Muscle of arm (tissue), 12 donors: Measurements from ENCODE around the gene MARCKSL1. TPM values are rescaled to one million over a fixed set of nuclear protein-coding genes. Genes with fewer than 3 reads are reported as not detected.
"Not testable (repeated sequence)": the region's sequence is repeated elsewhere in the genome, so short reads cannot be mapped to it uniquely, and the experiment has no call there.

Source experiments
- DNase-seq: peaks from one replicate; pipeline ENCODE4 v3.0.0-alpha.2; 2013
- polyA plus RNA-seq, 12 donors: library from polyadenylated mRNA; unstranded; fragments of 120-200 nt; gene quantifications; one replicate each; pipeline ENCODE4 v1.2.1, GENCODE V29; 2013; ENCODE audit not compliant: insufficient read length in 12 of 12

Gene MARCKSL1
- polyA plus RNA-seq, 12 donors, result 125 to 326 (median 152) TPM; not detected in 1

DNA sequence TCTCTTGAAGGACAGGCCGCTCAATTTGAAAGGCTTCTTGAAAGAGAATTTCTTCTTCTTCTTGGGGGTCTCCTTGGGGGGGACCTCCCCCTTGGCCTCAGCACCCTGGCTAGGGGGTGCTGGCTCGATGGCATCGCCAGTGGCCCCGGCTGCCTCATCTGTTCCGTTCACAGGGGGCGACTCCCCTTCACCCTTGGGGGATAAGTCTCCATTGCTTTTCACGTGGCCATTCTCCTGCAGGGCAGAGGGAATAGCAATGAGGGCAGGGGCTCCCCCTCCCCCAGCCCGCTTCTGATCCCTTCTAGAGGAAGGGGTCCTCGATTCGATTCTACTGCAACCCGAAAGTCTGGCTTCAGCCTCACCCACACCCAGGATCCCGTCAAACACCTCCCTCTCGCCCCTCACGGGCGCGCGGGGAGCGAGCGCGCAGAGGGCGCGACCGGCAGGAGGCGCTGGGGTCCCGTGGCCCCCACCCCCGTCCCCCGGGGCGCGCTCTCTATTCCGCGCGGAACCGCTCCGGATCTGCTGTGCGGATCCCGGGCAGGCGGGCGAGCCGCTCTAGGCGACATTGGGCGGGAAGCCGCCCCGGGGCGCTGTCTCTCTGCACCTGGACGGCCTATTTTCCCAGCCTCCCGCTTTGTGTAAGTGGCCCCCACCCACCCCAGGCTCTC lies 1.0 kb downstream of the MARCKSL1 start:
- no peak for DNase-seq

DNA sequence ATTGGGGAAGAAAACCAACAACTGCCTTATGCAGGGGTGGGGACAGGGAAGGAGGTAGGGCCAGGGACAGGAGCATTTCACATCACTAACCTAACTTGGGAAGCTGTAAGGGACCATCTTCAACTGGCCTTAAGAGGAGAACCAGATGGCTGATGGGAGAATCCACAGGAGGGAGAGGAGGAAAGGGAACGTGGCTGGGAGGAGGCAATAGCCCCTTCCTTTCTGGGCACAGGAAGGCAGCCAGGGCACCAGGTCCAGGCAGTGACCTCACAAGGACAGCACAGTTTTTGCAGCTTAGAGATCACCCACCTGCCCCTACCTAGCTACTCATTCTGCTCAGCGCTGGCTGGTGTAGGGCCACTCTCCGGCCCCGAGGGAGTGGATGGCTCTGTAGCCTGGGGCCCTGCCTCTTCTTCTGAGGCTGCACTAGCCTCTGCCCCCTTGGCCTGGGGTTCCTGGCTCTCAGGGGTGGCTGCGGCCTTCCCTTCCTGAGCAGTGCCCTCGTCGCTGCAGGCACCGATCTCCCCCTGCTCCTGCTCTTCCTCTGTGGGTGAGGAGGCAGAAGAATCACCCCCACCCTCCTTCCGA lies 1.7 kb downstream of the MARCKSL1 start:
- DNase-seq, result no peak

GRCh38 chr1:32333251-32333963 lies 2.6 kb downstream of the MARCKSL1 start:
- no peak for DNase-seq

DNA sequence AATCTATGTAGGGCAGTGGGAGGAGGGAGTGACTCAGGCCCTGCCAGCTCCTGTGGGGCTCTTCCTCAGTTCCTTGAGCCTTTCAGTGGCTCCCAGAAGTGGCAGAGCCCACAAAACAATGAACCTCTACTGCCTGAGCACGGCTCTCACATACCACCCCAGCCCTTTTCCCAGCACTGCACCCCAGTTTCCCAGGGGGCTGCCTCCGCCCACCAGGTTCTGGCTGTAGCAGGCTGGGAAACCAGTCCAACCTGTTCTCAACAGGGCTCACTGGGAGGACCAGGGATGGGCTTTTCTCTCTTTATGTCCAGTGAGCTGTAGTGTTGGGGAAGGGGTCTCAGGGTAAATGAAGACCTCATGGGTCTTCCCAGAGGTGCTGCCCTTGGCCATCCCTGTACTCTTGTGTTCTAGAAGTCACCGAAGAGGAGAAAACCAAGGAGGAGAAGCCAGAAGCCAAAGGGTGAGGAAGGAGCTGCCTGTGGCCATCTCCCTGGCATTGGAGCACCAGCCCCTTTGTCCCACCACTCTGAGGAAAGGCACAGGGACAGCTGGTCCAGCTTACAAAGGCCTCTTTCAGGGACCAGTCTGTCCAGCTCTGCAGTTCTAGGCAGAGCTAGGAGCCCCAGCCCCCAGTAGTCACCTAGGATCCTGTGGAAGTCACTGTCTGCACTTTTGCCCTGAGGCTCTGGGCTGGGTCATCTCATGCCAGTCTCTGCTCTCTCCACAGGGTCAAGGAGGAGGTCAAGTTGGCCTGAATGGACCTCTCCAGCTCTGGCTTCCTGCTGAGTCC lies 3.5 kb downstream of the MARCKSL1 start:
- no peak for DNase-seq

DNA sequence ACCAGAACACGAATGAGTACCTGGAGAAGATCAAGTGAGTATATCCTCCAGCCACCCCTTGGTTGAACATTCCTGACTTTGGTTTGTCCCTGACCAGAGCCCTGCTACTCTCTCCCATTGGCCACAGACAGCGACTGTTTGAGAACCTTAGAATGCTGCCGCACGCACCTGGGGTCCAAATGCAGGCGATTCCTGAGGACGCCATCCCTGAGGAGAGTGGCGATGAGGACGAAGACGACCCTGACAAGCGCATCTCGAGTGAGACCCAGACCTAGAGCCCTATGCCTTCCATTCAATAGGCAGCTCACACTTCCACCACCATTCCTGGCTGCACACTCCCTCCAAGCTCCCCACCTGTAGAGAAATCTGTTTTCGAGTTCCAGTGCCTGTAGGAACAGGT lies 4.5 kb downstream of the MARCKSL1 start:
- DNase-seq, result no peak

- no peak for DNase-seq
These were observed 5.4 kb downstream of the MARCKSL1 start for GRCh38 chr1:32330558-32331151.

DNA sequence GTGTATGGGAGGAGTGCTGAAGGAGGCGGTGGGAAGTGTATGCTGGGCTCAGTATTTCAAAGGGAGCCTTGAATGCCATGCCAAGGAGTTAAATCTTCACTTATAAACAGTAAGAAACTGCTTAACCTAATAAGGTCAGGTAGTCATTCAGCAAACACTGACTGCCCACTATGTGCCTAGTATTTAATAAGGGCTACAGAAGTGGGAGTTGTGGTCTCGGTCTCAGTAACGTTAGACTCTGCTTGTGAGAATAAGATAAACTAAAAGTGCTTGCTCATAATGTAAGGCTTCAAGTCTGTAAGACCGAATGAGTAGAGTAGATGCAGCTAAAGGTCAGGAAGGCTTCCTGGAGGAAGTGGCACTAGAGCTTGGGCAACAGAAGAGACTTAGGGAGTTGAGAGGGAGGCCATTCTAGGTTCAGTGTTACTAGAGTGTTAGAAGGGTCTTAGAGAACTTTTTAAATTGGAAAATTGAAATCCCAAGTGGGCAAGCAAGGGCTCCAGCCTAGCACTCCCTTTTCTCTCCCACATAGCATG lies 6.0 kb downstream of the MARCKSL1 start:
- DNase-seq, result no peak

DNA sequence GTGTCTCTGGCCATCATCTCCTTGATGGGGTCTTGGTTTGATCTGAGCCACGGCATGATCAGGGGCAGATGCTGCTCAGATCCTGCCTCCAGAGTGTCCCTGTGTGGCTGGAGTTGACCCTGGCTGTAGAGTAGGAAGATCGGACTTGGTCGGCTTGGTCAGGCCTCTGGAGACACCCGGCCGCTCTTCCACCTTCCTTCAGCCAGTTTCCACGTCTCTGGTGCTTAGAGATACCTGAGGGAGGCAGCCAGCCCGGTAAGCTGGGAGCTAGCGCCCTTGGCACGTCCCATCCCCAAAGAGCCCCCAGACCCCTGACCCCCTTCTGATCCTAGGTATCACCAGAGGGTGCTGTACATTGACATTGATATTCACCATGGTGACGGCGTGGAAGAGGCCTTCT lies 8.8 kb downstream of the MARCKSL1 start:
- DNase-seq, result no peak

- no peak for DNase-seq
These were observed 14.2 kb downstream of the MARCKSL1 start for GRCh38 chr1:32321712-32322291.

DNA sequence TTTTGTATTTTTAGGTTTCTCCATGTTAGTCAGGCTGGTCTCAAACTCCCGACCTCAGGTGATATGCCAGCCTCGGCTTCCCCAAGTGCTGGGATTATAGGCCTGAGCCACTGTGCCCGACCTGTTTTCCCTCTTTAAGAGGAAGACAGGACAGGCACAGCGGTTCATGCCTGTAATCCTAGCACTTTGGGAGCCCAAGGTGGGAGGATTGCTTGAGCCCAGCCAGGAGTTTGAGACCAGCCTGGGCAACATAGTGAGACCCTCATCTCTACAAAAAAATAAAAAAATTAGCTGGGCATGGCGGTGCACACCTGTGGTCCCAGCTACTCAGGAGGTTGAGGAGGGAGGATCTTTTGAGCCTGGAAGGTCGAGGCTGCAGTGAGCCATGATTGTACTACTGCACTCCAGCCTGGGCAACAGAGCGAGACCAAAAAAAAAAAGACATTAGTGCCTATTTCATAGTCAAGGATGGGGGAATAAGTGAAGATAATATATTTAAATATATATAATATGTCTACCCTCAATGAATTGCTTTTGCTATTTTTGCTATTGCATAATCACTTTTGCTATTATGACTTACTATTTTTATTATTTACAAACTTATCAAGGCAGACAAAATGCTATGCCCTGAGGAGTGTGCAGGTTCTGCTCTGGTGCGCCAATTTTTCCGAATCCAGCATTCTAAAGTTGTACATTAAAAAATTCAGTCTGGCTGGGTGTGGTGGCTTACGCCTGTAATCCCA lies 17.7 kb downstream of the MARCKSL1 start:
- DNase-seq, result no peak

DNA sequence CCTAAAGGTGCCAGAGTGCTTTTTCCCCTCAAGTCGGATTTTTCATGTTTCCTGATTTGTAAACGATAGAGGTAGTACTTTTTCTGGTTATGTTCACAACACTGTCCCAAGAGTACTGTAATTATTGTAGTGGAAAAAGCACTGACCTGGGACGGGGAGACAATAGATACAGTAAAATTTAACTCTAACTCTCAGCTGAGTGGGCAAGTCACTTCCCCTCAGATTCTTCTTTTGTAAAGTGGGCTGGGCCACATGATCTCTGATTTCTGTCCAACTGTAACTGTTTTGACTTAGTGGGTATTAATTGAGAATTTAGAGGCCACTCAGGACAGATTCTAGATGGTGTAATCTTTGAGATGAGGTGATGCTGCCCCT lies 19.1 kb downstream of the MARCKSL1 start:
- no peak for DNase-seq

- DNase-seq, result no peak
These were observed 24.2 kb downstream of the MARCKSL1 start for GRCh38 chr1:32311709-32312393.

DNA sequence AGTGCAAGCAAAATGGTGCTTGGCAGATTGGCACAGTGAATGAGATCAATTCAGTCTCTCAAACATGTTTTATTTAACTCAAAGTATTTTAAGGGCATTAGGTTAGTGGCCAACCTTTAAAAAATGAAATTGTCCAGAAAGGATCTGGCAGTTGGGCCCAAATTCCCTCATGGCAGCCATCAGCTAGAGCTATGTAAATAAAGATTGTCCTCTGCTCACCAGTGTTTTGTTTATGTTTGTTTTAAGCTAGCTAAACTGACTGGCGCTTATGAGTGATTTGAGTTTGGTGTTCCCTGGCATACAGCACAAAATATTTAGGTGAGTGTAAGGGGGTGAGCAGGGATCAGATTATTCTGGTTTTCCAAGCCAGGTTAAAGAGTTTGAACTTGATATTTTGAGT lies 26.1 kb downstream of the MARCKSL1 start:
- DNase-seq, result no peak

DNA sequence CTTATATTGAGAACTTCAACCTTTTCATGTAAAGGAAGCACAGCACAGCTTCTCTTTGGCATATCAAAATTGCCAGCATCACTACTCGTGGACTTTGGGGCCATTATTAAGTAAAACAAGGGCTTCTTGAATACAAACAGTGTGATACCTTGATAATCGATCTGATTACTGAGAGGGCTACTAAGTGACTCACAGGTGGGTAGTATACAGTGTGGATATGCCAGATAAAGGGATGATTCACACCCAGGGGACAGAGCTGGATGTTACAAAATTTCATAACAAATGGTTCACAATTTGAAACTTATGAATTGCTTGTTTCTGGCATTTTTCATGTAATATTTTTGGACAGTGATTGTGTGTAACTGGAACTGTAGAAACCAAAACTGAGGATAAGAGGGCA lies 28.7 kb downstream of the MARCKSL1 start:
- no peak for DNase-seq

DNA sequence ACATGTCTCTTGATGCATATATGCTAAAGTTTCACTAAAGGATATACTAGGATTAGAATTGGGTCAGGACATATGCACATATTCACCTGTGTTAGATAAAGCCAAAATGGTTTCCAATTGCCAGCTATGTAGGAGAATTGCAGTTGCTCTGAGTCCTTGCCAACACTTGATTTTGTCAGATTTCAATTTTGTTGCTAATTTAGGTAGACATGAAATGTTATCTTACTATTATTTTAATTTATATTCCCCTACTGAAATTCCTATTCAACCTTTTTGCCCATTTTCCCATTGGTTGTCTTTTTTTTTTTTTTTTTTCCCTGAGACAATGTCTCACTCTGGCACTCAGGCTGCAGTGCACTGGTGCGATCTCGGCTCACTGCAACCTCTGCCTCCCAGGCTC lies 30.7 kb downstream of the MARCKSL1 start:
- DNase-seq, result no peak

- DNase-seq, result no peak
These were observed 31.9 kb downstream of the MARCKSL1 start for GRCh38 chr1:32303997-32304622.

DNA sequence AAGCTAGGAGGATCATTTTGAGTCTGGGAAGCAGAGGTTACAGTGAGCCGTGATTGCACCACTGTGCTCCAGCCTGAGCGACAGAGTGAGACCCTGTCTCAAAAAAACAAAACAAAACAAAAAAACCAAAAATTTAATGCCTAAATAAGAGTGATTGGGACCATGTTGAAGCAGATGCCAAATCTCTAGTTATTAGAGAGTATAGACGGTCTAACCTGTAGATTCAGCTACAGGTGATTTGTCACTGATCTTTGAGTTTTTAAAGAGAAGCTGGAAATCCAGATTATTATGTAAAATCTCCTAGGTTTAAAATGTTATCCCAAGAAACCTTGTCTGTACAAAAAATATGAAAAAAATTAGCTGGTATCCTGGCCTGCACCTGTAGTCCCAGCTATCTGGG lies 32.7 kb downstream of the MARCKSL1 start:
- no peak for DNase-seq

DNA sequence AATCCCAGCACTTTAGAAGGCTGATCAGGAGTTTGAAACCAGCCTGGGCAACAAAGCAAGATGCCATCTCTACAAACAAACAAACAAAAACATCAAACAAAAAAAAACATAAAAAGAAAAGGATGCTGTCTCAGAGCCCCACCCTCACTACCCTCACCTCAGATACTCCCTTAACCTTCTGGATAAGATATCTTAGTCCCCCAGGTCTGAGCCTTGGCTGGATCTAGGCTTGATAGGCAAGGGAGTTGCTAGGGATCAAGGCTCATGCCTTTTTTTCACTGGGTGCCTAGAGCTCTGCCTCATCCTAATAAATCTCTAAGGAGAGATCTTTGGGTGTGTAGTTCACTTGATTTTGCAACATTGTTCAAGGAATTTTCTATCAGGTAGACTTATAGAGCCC lies 36.7 kb downstream of the MARCKSL1 start:
- no peak for DNase-seq

DNA sequence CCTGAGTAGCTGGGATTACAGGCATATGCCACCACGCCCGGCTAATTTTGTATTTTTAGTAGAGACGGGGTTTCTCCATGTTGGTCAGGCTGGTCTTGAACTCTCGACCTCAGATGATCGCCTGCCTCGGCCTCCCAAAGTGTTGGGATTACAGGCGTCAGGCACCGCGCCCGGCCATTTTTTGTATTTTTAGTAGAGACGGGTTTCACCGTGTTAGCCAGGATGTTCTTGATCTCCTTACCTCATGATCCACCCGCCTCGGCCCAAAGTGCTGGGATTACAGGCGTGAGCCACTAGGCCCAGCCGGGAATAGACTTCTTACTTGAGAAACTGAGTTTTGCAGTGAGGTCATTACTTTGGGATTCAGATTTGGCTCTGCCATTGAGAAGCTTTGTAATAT lies 37.8 kb downstream of the MARCKSL1 start:
- DNase-seq, result not testable (repeated sequence)
